Activated B cell treated with CpG ODN at 0.5 μM for 24 hours (primary cell): ENCODE data around the gene CTBP2. TPM values are rescaled to one million over a fixed set of nuclear protein-coding genes. Genes with fewer than 3 reads are reported as not detected.

Experiments
- ATAC-seq: fragments of 200-7000 bp; cut with Tn5 transposase; one replicate; pipeline ENCODE4 v1.10.0; 2021; ENCODE audit warnings: low read depth, mild to moderate bottlenecking, moderate library complexity
- CTCF ChIA-PET: fragments of 350-600 bp; sonication (Branson Sonifier 250); formaldehyde crosslinking; loops from one replicate; lab custom pipeline; 2021; ENCODE audit warnings: antibody characterized with exemption; lab: Charles Lee
- POLR2A ChIA-PET: fragments of 350-600 bp; sonication (Branson Sonifier 250); formaldehyde crosslinking; loops from one replicate; lab custom pipeline; 2021; ENCODE audit warnings: antibody characterized with exemption; lab: Charles Lee
- DNase-seq: peaks from one replicate; pipeline ENCODE4 v3.0.0; 2022
- H3K27ac Mint-ChIP-seq: one replicate; pipeline ENCODE4 v1.8.0; 2020; ENCODE audit warnings: mixed read lengths
- H3K27me3 Mint-ChIP-seq: one replicate; pipeline ENCODE4 v1.8.0; 2021; ENCODE audit warnings: mixed read lengths
- H3K36me3 Mint-ChIP-seq: one replicate; pipeline ENCODE4 v1.8.0; 2021; ENCODE audit warnings: low read depth, mixed read lengths
- H3K4me1 Mint-ChIP-seq: one replicate; pipeline ENCODE4 v1.8.0; 2021; ENCODE audit warnings: mixed read lengths
- H3K4me3 Mint-ChIP-seq: one replicate; pipeline ENCODE4 v1.8.0; 2020; ENCODE audit warnings: mild to moderate bottlenecking, mixed read lengths
- H3K9me3 Mint-ChIP-seq: one replicate; pipeline ENCODE4 v1.8.0; 2020; ENCODE audit warnings: mixed read lengths
- intact Hi-C: fragments of 100-400 bp; cut with micrococcal nuclease; formaldehyde crosslinking; loops from one replicate; pipeline ENCODE4 v1.15.1; 2024
- total RNA-seq: library from RNA; stranded (reverse); gene quantifications from 2 replicates; pipeline ENCODE4 v1.2.3, GENCODE V29; 2022
- TF ChIP-seq, protein P1 (sequence below): fragments of 200-600 bp; IDR thresholded peaks from one replicate; pipeline ENCODE4 v1.8.0; 2022; ENCODE audit warnings: antibody characterized with exemption, mild to moderate bottlenecking

CTBP2 gene
- total RNA-seq, 1 donor from 2014 or later = 0.42 TPM

DNA sequence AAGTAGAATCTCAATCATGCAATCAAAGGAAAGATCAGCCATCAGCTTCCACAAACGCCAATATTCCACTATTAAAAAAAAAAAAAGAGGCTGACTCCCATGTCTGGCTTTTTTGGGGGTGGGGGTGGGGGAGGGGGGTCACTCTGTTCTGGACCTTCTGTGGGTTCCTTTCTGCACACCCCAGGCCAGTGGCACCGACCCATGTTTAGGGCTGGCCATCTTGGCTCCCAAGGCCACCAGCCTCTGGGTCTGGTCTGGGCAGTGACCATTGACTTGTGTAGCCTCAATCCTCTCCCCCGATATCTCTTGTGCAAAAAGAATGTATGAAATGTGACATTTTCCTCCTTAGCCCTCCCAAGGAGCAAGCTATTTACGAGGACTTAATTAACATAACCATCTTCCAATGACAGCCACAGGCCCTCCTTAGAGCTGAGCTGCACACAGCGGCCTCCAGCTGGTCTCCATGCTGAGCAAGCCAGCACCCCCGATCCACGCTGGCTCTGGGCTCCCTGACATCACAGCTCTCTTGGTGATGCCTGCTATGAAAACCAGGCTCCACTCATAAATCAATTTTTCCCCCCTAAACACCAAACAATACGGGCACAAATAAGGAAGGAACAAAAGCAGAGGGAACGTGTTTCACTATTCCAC, 118.4 kb downstream of the CTBP2 start:
- Mint-ChIP-seq H3K4me1 (no peaks in the 10 kb centered on the region), H3K9me3 (no peaks in the 10 kb centered on the region), H3K27ac (no peak overlapping the region), H3K27me3 (peaks cover 29% of the 10 kb centered on the region), H3K36me3 (no peaks in the 10 kb centered on the region), H3K4me3 (no peak overlapping the region)
- POLR2A ChIA-PET = no interaction called here
- no peak for DNase-seq
- CTCF ChIA-PET = interaction anchor here (0.7 kb wide), 1 partner anchor 283 kb away, joined by 3 read pairs; no protein-coding TSS in a partner anchor
- TF ChIP-seq, protein P1, sequence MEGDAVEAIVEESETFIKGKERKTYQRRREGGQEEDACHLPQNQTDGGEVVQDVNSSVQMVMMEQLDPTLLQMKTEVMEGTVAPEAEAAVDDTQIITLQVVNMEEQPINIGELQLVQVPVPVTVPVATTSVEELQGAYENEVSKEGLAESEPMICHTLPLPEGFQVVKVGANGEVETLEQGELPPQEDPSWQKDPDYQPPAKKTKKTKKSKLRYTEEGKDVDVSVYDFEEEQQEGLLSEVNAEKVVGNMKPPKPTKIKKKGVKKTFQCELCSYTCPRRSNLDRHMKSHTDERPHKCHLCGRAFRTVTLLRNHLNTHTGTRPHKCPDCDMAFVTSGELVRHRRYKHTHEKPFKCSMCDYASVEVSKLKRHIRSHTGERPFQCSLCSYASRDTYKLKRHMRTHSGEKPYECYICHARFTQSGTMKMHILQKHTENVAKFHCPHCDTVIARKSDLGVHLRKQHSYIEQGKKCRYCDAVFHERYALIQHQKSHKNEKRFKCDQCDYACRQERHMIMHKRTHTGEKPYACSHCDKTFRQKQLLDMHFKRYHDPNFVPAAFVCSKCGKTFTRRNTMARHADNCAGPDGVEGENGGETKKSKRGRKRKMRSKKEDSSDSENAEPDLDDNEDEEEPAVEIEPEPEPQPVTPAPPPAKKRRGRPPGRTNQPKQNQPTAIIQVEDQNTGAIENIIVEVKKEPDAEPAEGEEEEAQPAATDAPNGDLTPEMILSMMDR = no peak
- intact Hi-C loops = no loop called here
- ATAC-seq = no peak

- no peak for DNase-seq
- TF ChIP-seq, protein P1 = no peak
- Mint-ChIP-seq H3K27me3 (peaks cover 30% of the 10 kb centered on the region), H3K9me3 (no peaks in the 10 kb centered on the region), H3K36me3 (no peaks in the 10 kb centered on the region), H3K27ac (no peak overlapping the region), H3K4me1 (no peaks in the 10 kb centered on the region), H3K4me3 (no peak overlapping the region)
- no peak for ATAC-seq
- ChIA-PET CTCF (no interaction called here), POLR2A (no interaction called here)
- intact Hi-C loops = no loop called here
These were observed 121.0 kb downstream of the CTBP2 start for GRCh38 chr10:125039354-125039769.

DNA sequence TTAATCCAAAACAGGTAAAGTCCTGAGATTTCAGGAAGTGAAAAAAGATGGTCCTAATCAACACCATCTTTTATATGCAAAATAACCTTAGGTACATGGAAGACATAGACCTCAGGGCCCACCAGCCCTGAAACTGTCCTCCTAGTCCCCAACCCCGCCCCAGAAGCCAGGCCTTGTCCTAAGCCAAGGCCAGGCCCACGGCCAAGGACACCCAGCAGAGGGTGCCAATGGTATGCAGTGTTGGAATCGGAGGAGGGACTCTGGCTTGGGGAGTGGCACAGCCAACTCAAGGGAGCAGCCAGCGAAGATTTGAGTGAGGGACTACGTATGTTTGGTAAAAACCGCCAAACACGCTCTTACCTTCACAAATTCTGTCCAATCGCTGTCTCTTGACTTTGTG, 121.7 kb downstream of the CTBP2 start:
- no peaks in the 10 kb centered on the region for H3K9me3 Mint-ChIP-seq
- no peaks in the 10 kb centered on the region for H3K4me1 Mint-ChIP-seq
- ATAC-seq = no peak
- intact Hi-C loops = no loop called here
- H3K4me3 Mint-ChIP-seq = no peak overlapping the region
- peaks cover 29% of the 10 kb centered on the region for H3K27me3 Mint-ChIP-seq
- ChIA-PET CTCF (no interaction called here), POLR2A (no interaction called here)
- no peaks in the 10 kb centered on the region for H3K36me3 Mint-ChIP-seq
- TF ChIP-seq, protein P1 = no peak
- H3K27ac Mint-ChIP-seq = no peak overlapping the region
- no peak for DNase-seq

GRCh38 chr10:125037145-125037877, 123.1 kb downstream of the CTBP2 start:
- ATAC-seq = no peak
- no peaks in the 10 kb centered on the region for H3K4me1 Mint-ChIP-seq
- H3K27me3 Mint-ChIP-seq = peaks cover 32% of the 10 kb centered on the region
- H3K4me3 Mint-ChIP-seq = no peak overlapping the region
- ChIA-PET POLR2A (no interaction called here), CTCF (no interaction called here)
- no peaks in the 10 kb centered on the region for H3K36me3 Mint-ChIP-seq
- no peaks in the 10 kb centered on the region for H3K9me3 Mint-ChIP-seq
- TF ChIP-seq, protein P1 = no peak
- no peak for DNase-seq
- intact Hi-C loops = no loop called here
- no peak overlapping the region for H3K27ac Mint-ChIP-seq

DNA sequence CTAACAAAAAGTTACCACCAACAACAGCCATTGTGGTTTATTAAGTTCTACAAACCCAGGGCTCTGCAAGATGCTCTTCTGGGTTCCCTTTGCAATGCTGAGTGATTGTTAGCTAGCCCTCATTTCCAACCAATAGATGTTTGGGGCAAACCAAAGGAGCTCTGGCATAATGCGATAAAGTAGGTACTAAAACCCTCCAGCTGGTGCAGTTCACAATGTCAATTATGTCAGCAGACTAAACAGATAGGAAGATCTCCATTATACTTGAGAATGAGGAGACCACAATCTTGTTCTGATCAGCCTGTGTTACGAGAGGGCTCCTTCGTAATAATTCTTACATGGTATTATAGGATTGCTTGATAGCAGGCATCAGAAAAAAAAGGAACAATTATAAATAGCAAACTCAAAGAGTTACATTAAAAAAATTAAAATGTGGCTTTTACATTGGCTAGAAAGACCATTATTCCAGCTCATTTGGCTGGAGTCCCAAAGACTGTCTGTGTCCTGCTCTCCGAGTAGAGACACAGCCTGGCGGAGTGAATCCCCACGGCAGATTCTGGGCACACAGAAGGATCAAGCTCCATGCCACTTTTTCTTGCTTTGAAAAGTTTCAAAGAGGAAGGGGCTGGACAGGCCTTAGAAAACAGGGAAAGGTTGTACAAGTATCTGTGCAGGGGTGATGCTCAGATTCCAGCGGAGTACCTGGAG, 124.6 kb downstream of the CTBP2 start:
- peaks cover 32% of the 10 kb centered on the region for H3K27me3 Mint-ChIP-seq
- CTCF ChIA-PET = no interaction called here
- no peak overlapping the region for H3K27ac Mint-ChIP-seq

More for the DNA sequence above, 124.6 kb downstream of the CTBP2 start:
- Mint-ChIP-seq H3K4me1 (no peaks in the 10 kb centered on the region), H3K4me3 (no peak overlapping the region), H3K9me3 (no peaks in the 10 kb centered on the region), H3K36me3 (no peaks in the 10 kb centered on the region)
- intact Hi-C loops = no loop called here
- no peak for ATAC-seq
- POLR2A ChIA-PET = no interaction called here
- TF ChIP-seq, protein P1 = no peak
- DNase-seq = no peak
